ENCODE results near the gene SAE1.
"Not testable (repeated sequence)": the region's sequence is repeated elsewhere in the genome, so short reads cannot be mapped to it uniquely, and the experiment has no call there.

The SAE1 gene

GRCh38 chr19:47130120-47130588, 481 bp upstream of the SAE1 start:
- no peak for TF ChIP-seq CTCF (IDR thresholded peaks at IDR 0.05; ENCODE audit: insufficient read depth, low read depth, low read length, missing control alignments)
- no peak for DNase-seq (ENCODE audit: low read depth)

GRCh38 chr19:47132194-47132852, 1.7 kb downstream of the SAE1 start:
- peak overlapping the region; percentile 95 for H3K4me3 ChIP-seq (ENCODE audit: low read length)
- no peak for DNase-seq (ENCODE audit: low read depth)
- TF ChIP-seq CTCF (IDR thresholded peaks at IDR 0.05; ENCODE audit: insufficient read depth, low read depth, low read length, missing control alignments) = no peak

More at GRCh38 chr19:47130120-47130588, 481 bp upstream of the SAE1 start:
- H3K4me3 ChIP-seq (ENCODE audit: low read length) = peak overlapping the region; percentile 95

- H3K4me3 ChIP-seq (ENCODE audit: low read length) = no peak overlapping the region
- TF ChIP-seq CTCF (IDR thresholded peaks at IDR 0.05; ENCODE audit: insufficient read depth, low read depth, low read length, missing control alignments) = no peak
- no peak for DNase-seq (ENCODE audit: low read depth)
Observed at GRCh38 chr19:47133021-47133471, 2.4 kb downstream of the SAE1 start.

- no peak overlapping the region for H3K4me3 ChIP-seq (ENCODE audit: low read length)
- no peak for TF ChIP-seq CTCF (IDR thresholded peaks at IDR 0.05; ENCODE audit: insufficient read depth, low read depth, low read length, missing control alignments)
- no peak for DNase-seq (ENCODE audit: low read depth)
Observed at GRCh38 chr19:47134545-47134944, 3.9 kb downstream of the SAE1 start.

- TF ChIP-seq CTCF (IDR thresholded peaks at IDR 0.05; ENCODE audit: insufficient read depth, low read depth, low read length, missing control alignments) = no peak
- DNase-seq (ENCODE audit: low read depth) = no peak
- H3K4me3 ChIP-seq (ENCODE audit: low read length) = no peak overlapping the region
Observed at GRCh38 chr19:47135156-47135555, 4.5 kb downstream of the SAE1 start.

- H3K4me3 ChIP-seq (ENCODE audit: low read length); DNase-seq (ENCODE audit: low read depth): not testable (repeated sequence)
Observed at GRCh38 chr19:47141252-47141651, 10.6 kb downstream of the SAE1 start.

- H3K4me3 ChIP-seq (ENCODE audit: low read length) = no peak overlapping the region
- DNase-seq (ENCODE audit: low read depth) = no peak
- TF ChIP-seq CTCF (IDR thresholded peaks at IDR 0.05; ENCODE audit: insufficient read depth, low read depth, low read length, missing control alignments) = no peak
Observed at GRCh38 chr19:47141695-47142094, 11.1 kb downstream of the SAE1 start.

Data from epithelial cell of esophagus (primary cell).